ENCODE measurements around the gene ACTL7A. TPM values are rescaled to one million over a fixed set of nuclear protein-coding genes. Genes with fewer than 3 reads are reported as not detected.
"Not testable (repeated sequence)": the region's sequence is repeated elsewhere in the genome, so short reads cannot be mapped to it uniquely, and the experiment has no call there.

The ACTL7A gene
- total RNA-seq, 1 donor: not detected

GRCh38 chr9:108897324-108898096, 35.4 kb downstream of the ACTL7A start:
- Histone ChIP-seq H4K20me1 (ENCODE audit: insufficient read depth, low read length) (no peaks in the 10 kb centered on the region), H3K36me3 (ENCODE audit: insufficient read depth, low read length) (peaks cover 79% of the 10 kb centered on the region), H3K9me3 (ENCODE audit: low read depth, low read length) (no peaks in the 10 kb centered on the region), H3K4me3 (ENCODE audit: insufficient read depth, low read length) (no peak overlapping the region), H3K27ac (ENCODE audit: low read depth, low read length) (no peak overlapping the region), H2AFZ (ENCODE audit: low read length) (no peak overlapping the region), H3K4me1 (ENCODE audit: insufficient read depth, low read length) (no peaks in the 10 kb centered on the region), H3K4me2 (ENCODE audit: insufficient read depth, low read length) (no peak overlapping the region), H3K79me2 (ENCODE audit: insufficient read depth, low read length) (no peaks in the 10 kb centered on the region), H3K27me3 (ENCODE audit: insufficient read depth, low read length) (no peaks in the 10 kb centered on the region)
- no peak for TF ChIP-seq CTCF (IDR thresholded peaks at IDR 0.05; ENCODE audit: extremely low read depth, low read depth, low read length)
- DNase-seq (ENCODE audit: insufficient read length, low spot score, missing footprints): no peak

- peaks cover 71% of the 10 kb centered on the region for H3K36me3 ChIP-seq (ENCODE audit: insufficient read depth, low read length)
- not testable (repeated sequence) for H3K9me3 ChIP-seq (ENCODE audit: low read depth, low read length); H3K4me1 ChIP-seq (ENCODE audit: insufficient read depth, low read length); H3K27ac ChIP-seq (ENCODE audit: low read depth, low read length); DNase-seq (ENCODE audit: insufficient read length, low spot score, missing footprints); H3K4me2 ChIP-seq (ENCODE audit: insufficient read depth, low read length); H3K4me3 ChIP-seq (ENCODE audit: insufficient read depth, low read length); H3K27me3 ChIP-seq (ENCODE audit: insufficient read depth, low read length); H4K20me1 ChIP-seq (ENCODE audit: insufficient read depth, low read length); H3K79me2 ChIP-seq (ENCODE audit: insufficient read depth, low read length); H2AFZ ChIP-seq (ENCODE audit: low read length)
Measured at GRCh38 chr9:108899023-108899695, 37.1 kb downstream of the ACTL7A start.

- Histone ChIP-seq H3K27ac (ENCODE audit: low read depth, low read length) (no peak overlapping the region), H3K36me3 (ENCODE audit: insufficient read depth, low read length) (peaks cover 70% of the 10 kb centered on the region), H4K20me1 (ENCODE audit: insufficient read depth, low read length) (no peaks in the 10 kb centered on the region), H3K4me2 (ENCODE audit: insufficient read depth, low read length) (no peak overlapping the region), H3K9me3 (ENCODE audit: low read depth, low read length) (no peaks in the 10 kb centered on the region), H3K4me1 (ENCODE audit: insufficient read depth, low read length) (no peaks in the 10 kb centered on the region), H3K4me3 (ENCODE audit: insufficient read depth, low read length) (no peak overlapping the region), H3K79me2 (ENCODE audit: insufficient read depth, low read length) (no peaks in the 10 kb centered on the region), H3K27me3 (ENCODE audit: insufficient read depth, low read length) (no peaks in the 10 kb centered on the region), H2AFZ (ENCODE audit: low read length) (no peak overlapping the region)
- DNase-seq (ENCODE audit: insufficient read length, low spot score, missing footprints): no peak
- TF ChIP-seq CTCF (IDR thresholded peaks at IDR 0.05; ENCODE audit: extremely low read depth, low read depth, low read length): no peak
Measured at GRCh38 chr9:108900176-108900575, 38.1 kb downstream of the ACTL7A start.

GRCh38 chr9:108903420-108904103, 41.5 kb downstream of the ACTL7A start:
- Histone ChIP-seq H3K4me2 (ENCODE audit: insufficient read depth, low read length) (no peak overlapping the region), H3K4me3 (ENCODE audit: insufficient read depth, low read length) (no peak overlapping the region), H3K4me1 (ENCODE audit: insufficient read depth, low read length) (no peaks in the 10 kb centered on the region), H2AFZ (ENCODE audit: low read length) (no peak overlapping the region), H4K20me1 (ENCODE audit: insufficient read depth, low read length) (no peaks in the 10 kb centered on the region), H3K27ac (ENCODE audit: low read depth, low read length) (no peak overlapping the region), H3K27me3 (ENCODE audit: insufficient read depth, low read length) (no peaks in the 10 kb centered on the region), H3K36me3 (ENCODE audit: insufficient read depth, low read length) (peaks cover 79% of the 10 kb centered on the region), H3K9me3 (ENCODE audit: low read depth, low read length) (no peaks in the 10 kb centered on the region), H3K79me2 (ENCODE audit: insufficient read depth, low read length) (no peaks in the 10 kb centered on the region)
- TF ChIP-seq CTCF (IDR thresholded peaks at IDR 0.05; ENCODE audit: extremely low read depth, low read depth, low read length): no peak
- DNase-seq (ENCODE audit: insufficient read length, low spot score, missing footprints): no peak
